Measurements from ENCODE around the gene MAVS.

GRCh38 chr20:3826420-3826819 lies 20.2 kb upstream of the MAVS start:
- TF ChIP-seq POLR2A (IDR thresholded peaks at IDR 0.05) = no peak
- TF ChIP-seq POLR2AphosphoS5 (IDR thresholded peaks at IDR 0.05) = no peak

Measured in transverse colon (tissue), 3 donors.